ENCODE measurements around the gene AUH. TPM values are rescaled to one million over a fixed set of nuclear protein-coding genes. Genes with fewer than 3 reads are reported as not detected.

AUH gene
- total and polyA plus RNA-seq, 9 of the 15 experiments (the other 6 are each of a cell fraction or from before 2014, with no cell fraction given): 3.4 to 29.0 (median 10.1) TPM

- no peaks in the 10 kb centered on the region for H4K20me1 ChIP-seq (replicated peaks; ENCODE audit: control insufficient read depth, insufficient read depth, low read length)
- FAIRE-seq (no peak), ATAC-seq (no peak), DNase-seq (ENCODE audit: extremely low read depth in 1 of 4, low spot score in 3 of 4) (no peak)
- H3K27ac ChIP-seq (ENCODE audit: extremely low read depth, low read depth, low read length): no peak overlapping the region
- H3K9me1 ChIP-seq (ENCODE audit: control insufficient read depth, insufficient read depth, low read length): no peaks in the 10 kb centered on the region
- WGBS (ENCODE audit: insufficient coverage, low coverage, missing lambda C conversion rate): 48% methylated on average over 3 of the region's 3 CpGs
- no peak overlapping the region for H2AFZ ChIP-seq (ENCODE audit: low read depth, low read length)
- in situ Hi-C loops (cut with MboI) (no loop called here), intact Hi-C loops (cut with micrococcal nuclease) (no loop called here)
- CTCF ChIA-PET (ENCODE audit: low intra/inter-chr PET ratio): no interaction called here
- POLR2A ChIA-PET: no interaction called here
- H3K9me3 ChIP-seq (replicated peaks; ENCODE audit: control insufficient read depth, insufficient read depth, low read depth, low read length): no peaks in the 10 kb centered on the region
- no peaks in the 10 kb centered on the region for H3K36me3 ChIP-seq (ENCODE audit: control insufficient read depth, insufficient read depth, low read length)
- no peak overlapping the region for H3K4me2 ChIP-seq (ENCODE audit: insufficient read depth, low read length)
- no peak overlapping the region for H3K9ac ChIP-seq (ENCODE audit: insufficient read depth in 1 of 2, low read depth in 2 of 2, low read length in 2 of 2)
- H3K4me3 ChIP-seq: no peak overlapping the region
- H3K4me1 ChIP-seq (replicated peaks in 1 of 2; ENCODE audit: control insufficient read depth in 2 of 2, insufficient read depth in 2 of 2, low read length in 2 of 2): no peaks in the 10 kb centered on the region
- H3K79me2 ChIP-seq (ENCODE audit: control insufficient read depth, insufficient read depth, low read length): no peaks in the 10 kb centered on the region
- BruUV-seq (replicated peaks): no TSS peak
- H3K27me3 ChIP-seq (ENCODE audit: control insufficient read depth in 2 of 2, insufficient read depth in 2 of 2, low read length in 2 of 2): 0 out of 5 replicates have a peak, but pooled peaks cover 0 to 2% of the 10 kb centered on the region in 2 experiments
- TF ChIP-seq ZNF407 (IDR thresholded peaks at IDR 0.05; ENCODE audit: low read depth) (no peak), DEAF1 (CRISPR knock-in tag; IDR thresholded peaks at IDR 0.05) (no peak), TAF9B (IDR thresholded peaks at IDR 0.05; ENCODE audit: partially characterized antibody) (no peak), ZFP36 (IDR thresholded peaks at IDR 0.05; ENCODE audit: low read depth, low read length, partially characterized antibody) (no peak), ILK (tag; IDR thresholded peaks at IDR 0.05; ENCODE audit: borderline replicate concordance, low read depth) (no peak), SETDB1 (IDR thresholded peaks at IDR 0.05; ENCODE audit: low read length) (no peak), RBM34 (IDR thresholded peaks at IDR 0.05; ENCODE audit: borderline replicate concordance, insufficient read depth, low read length) (no peak), ZNF280A (IDR thresholded peaks at IDR 0.05; ENCODE audit: low read depth, partially characterized antibody) (no peak), GABPB1 (CRISPR knock-in tag; IDR thresholded peaks at IDR 0.05) (no peak), POLR2G (IDR thresholded peaks at IDR 0.05; ENCODE audit: low read depth, low read length) (no peak), NR2C2 (CRISPR knock-in tag; IDR thresholded peaks at IDR 0.05) (no peak), NR2C2 (tag; IDR thresholded peaks at IDR 0.05) (no peak)
Measured at GRCh38 chr9:91374939-91375338, 13.2 kb upstream of the AUH start.

Data from K562 (cell line).